ENCODE measurements around the gene LRRC23. TPM values are rescaled to one million over a fixed set of nuclear protein-coding genes. Genes with fewer than 3 reads are reported as not detected.
A peak's percentile ranks its signal among the peaks of the same experiment; 100 is the strongest.
"Not testable (repeated sequence)": the region's sequence is repeated elsewhere in the genome, so short reads cannot be mapped to it uniquely, and the experiment has no call there.

LRRC23 gene
- total RNA-seq, 2 experiments from 2014 or later: 5.7 to 6.1 TPM

- ChIA-PET CTCF (interaction anchor here (1.0 to 11.4 kb wide), 4 partner anchors 15 to 114 kb away, joined by 3 to 161 read pairs (median 12); partner anchors contain the start of genes CDCA3, MLF2 and USP5), POLR2A (interaction anchor here (0.7 to 11.4 kb wide), 26 partner anchors 9 to 424 kb away, joined by 3 to 312 read pairs (median 4); partner anchors contain the start of genes C12orf57, CDCA3, COPS7A and ENO2)
- H3K4me1 Mint-ChIP-seq: peaks cover 54% of the 10 kb centered on the region
- H3K27ac Mint-ChIP-seq: peak within 1 kb of the TSS; percentile 95
- no peaks in the 10 kb centered on the region for H3K27me3 Mint-ChIP-seq
- H3K4me3 Mint-ChIP-seq: peak within 1 kb of the TSS; percentile 97
- peaks cover 75% of the 10 kb centered on the region for H3K36me3 Mint-ChIP-seq (ENCODE audit: low read depth)
- H3K9me3 Mint-ChIP-seq: no peaks in the 10 kb centered on the region
- DNase-seq: peak; percentile 83
These were observed 37.0 kb upstream of the LRRC23 start, which contains the start of gene TPI1 for GRCh38 chr12:6867413-6868210. Gene TPI1 (plus strand): TSS chr12:6867531. CDS start chr12:6867567, 36 bp downstream.

DNA sequence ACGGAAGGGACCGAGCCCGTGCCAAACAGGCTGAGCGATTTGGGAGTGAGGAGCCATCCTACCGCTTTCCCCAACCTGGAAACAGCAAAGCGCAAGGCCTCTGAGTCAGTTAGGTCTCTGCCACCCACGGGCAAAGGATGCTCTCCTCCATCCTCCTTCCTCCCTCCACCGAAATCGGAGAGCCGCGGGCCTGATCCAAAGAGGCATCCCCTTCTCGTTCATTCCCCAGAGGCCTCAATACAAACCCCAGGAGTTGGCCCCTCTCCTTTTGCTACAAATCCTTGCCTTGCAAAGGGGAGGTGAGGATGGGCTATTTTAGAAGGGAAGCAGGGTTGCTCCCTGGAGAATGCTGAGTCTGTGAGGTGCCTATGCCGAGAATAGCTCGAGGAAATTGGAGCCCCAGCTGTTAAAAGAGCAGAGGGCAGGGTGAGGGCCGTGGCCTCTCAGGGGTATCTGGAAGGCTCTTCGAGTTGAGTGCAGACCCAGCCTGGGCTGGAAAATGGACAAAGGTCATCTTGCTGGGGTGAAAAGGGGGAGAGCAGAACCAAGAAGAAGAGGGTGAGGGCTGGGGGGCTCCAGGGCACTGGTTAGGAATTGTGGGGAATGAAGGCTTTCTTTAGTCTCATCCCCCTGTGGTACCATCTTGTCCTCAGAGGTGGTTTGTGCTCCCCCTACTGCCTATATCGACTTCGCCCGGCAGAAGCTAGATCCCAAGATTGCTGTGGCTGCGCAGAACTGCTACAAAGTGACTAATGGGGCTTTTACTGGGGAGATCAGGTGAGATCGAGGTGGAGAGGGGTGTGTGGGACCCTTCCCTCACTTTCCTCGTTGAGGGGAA lies 36.2 kb upstream of the LRRC23 start:
- CTCF ChIA-PET: interaction anchor here (1.3 to 11.4 kb wide), 12 partner anchors 16 to 187 kb away, joined by 3 to 161 read pairs (median 8); partner anchors contain the start of genes C12orf57, CD4, CDCA3 and RNU7-1
- peaks cover 76% of the 10 kb centered on the region for H3K36me3 Mint-ChIP-seq (ENCODE audit: low read depth)
- H3K27ac Mint-ChIP-seq: peak overlapping the region; percentile 90
- H3K27me3 Mint-ChIP-seq: no peaks in the 10 kb centered on the region
- POLR2A ChIA-PET: interaction anchor here (0.9 to 11.4 kb wide), 22 partner anchors 10 to 227 kb away, joined by 3 to 312 read pairs (median 6); partner anchors contain the start of genes C12orf57, CDCA3, COPS7A and ENO2
- H3K4me1 Mint-ChIP-seq: peaks cover 54% of the 10 kb centered on the region
- H3K9me3 Mint-ChIP-seq: no peaks in the 10 kb centered on the region
- peak overlapping the region; percentile 97 for H3K4me3 Mint-ChIP-seq
- DNase-seq: peak; percentile 22

GRCh38 chr12:6869049-6870021 lies 35.3 kb upstream of the LRRC23 start:
- Mint-ChIP-seq H3K27me3 (no peaks in the 10 kb centered on the region), H3K4me1 (peaks cover 58% of the 10 kb centered on the region)

GRCh38 chr12:6870304-6870703 lies 34.3 kb upstream of the LRRC23 start:
- peaks cover 64% of the 10 kb centered on the region for H3K4me1 Mint-ChIP-seq
- H3K4me3 Mint-ChIP-seq: peak overlapping the region; percentile 54
- CTCF ChIA-PET: interaction anchor here (1.0 to 11.4 kb wide), 9 partner anchors 18 to 146 kb away, joined by 3 to 161 read pairs (median 7); partner anchors contain the start of genes CDCA3 and USP5
- not testable (repeated sequence) for H3K27me3 Mint-ChIP-seq, H3K9me3 Mint-ChIP-seq, DNase-seq
- H3K27ac Mint-ChIP-seq: peak overlapping the region; percentile 90
- POLR2A ChIA-PET: interaction anchor here (1.7 to 11.4 kb wide), 7 partner anchors 12 to 90 kb away, joined by 7 to 312 read pairs (median 34); partner anchors contain the start of genes C12orf57, CD4, CDCA3 and RNU7-1
- peaks cover 65% of the 10 kb centered on the region for H3K36me3 Mint-ChIP-seq (ENCODE audit: low read depth)

More at GRCh38 chr12:6869049-6870021, 35.3 kb upstream of the LRRC23 start:
- POLR2A ChIA-PET: interaction anchor here (0.9 to 11.4 kb wide), 21 partner anchors 10 to 238 kb away, joined by 3 to 312 read pairs (median 5); partner anchors contain the start of genes C12orf57, CDCA3, LRRC23 and P3H3
- peak; percentile 88 for DNase-seq
- Mint-ChIP-seq H3K27ac (peak overlapping the region; percentile 90), H3K36me3 (ENCODE audit: low read depth) (peaks cover 72% of the 10 kb centered on the region), H3K4me3 (peak overlapping the region; percentile 97), H3K9me3 (no peaks in the 10 kb centered on the region)
- CTCF ChIA-PET: interaction anchor here (0.6 to 11.4 kb wide), 32 partner anchors 9 to 244 kb away, joined by 3 to 161 read pairs (median 5); partner anchors contain the start of genes C12orf57, C1RL, CD4 and CDCA3

DNA sequence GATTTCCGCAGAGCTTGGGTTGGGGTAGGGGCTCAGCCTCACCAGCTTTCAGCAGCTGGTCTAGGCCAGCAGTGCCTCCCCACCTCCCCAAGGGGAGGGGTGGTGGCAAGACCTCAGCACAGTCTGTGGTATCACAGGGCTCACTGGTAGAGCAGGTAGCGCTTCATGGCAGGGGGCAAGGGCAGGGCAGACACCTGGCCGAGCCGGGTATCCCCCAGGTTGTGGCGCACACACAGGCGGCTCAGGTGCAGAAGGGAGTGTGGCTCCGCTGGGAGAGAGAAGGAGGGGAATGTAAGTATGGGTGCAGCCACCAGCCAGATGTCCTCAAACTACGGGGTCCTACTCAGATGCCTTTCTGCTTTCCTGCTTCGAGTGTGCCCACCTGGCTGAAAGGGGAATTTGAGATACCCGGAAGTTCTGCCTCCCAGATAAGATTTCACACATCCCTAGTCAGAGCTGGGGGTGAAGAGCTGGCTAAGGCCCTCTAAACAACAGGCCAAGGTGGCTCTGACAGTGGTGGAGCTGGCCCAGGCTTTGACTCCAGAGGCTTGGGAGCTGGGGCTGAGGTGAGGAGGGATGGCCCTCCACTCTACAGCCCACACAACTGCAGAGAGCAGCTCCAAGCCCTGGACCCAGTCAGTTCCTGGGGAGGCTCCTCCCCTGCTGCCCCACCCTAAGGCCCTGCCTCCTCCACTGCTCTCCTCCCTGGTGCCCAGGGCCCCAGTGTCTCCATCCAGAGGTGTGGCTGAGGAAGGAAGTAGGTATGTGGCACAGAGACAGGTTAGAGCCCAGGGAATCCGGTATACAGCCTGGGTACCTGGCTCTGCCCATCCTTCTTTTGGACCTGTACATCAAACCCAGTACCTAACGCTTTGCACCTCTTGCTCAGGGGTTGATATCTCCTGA lies 33.3 kb upstream of the LRRC23 start:
- ChIA-PET CTCF (interaction anchor here (1.3 to 11.4 kb wide), 16 partner anchors 11 to 305 kb away, joined by 3 to 161 read pairs (median 13); partner anchors contain the start of genes C12orf57, CDCA3, LRRC23 and MLF2), POLR2A (interaction anchor here (0.7 to 11.4 kb wide), 21 partner anchors 13 to 339 kb away, joined by 3 to 312 read pairs (median 10); partner anchors contain the start of genes C12orf57, CD4, CDCA3 and COPS7A)
- peak; percentile 68 for DNase-seq
- Mint-ChIP-seq H3K9me3 (no peaks in the 10 kb centered on the region), H3K27me3 (no peaks in the 10 kb centered on the region), H3K4me3 (peak overlapping the region; percentile 93), H3K4me1 (peaks cover 68% of the 10 kb centered on the region), H3K36me3 (ENCODE audit: low read depth) (peaks cover 62% of the 10 kb centered on the region), H3K27ac (peak overlapping the region; percentile 90)

- peaks cover 62% of the 10 kb centered on the region for H3K36me3 Mint-ChIP-seq (ENCODE audit: low read depth)
- H3K9me3 Mint-ChIP-seq: no peaks in the 10 kb centered on the region
- peak overlapping the region; percentile 90 for H3K27ac Mint-ChIP-seq
- H3K4me1 Mint-ChIP-seq: peaks cover 64% of the 10 kb centered on the region
- ChIA-PET CTCF (interaction anchor here (0.7 to 11.4 kb wide), 44 partner anchors 10 to 337 kb away, joined by 3 to 161 read pairs (median 5); partner anchors contain the start of genes ATN1, C12orf57, C1RL and CD4), POLR2A (interaction anchor here (0.6 to 11.4 kb wide), 49 partner anchors 7 to 1063 kb away, joined by 3 to 312 read pairs (median 6); partner anchors contain the start of genes C12orf57, CD4, CDCA3 and COPS7A)
- no peaks in the 10 kb centered on the region for H3K27me3 Mint-ChIP-seq
- peak overlapping the region; percentile 93 for H3K4me3 Mint-ChIP-seq
- peak; percentile 89 for DNase-seq
These were observed 32.3 kb upstream of the LRRC23 start for GRCh38 chr12:6872073-6873048.

DNA sequence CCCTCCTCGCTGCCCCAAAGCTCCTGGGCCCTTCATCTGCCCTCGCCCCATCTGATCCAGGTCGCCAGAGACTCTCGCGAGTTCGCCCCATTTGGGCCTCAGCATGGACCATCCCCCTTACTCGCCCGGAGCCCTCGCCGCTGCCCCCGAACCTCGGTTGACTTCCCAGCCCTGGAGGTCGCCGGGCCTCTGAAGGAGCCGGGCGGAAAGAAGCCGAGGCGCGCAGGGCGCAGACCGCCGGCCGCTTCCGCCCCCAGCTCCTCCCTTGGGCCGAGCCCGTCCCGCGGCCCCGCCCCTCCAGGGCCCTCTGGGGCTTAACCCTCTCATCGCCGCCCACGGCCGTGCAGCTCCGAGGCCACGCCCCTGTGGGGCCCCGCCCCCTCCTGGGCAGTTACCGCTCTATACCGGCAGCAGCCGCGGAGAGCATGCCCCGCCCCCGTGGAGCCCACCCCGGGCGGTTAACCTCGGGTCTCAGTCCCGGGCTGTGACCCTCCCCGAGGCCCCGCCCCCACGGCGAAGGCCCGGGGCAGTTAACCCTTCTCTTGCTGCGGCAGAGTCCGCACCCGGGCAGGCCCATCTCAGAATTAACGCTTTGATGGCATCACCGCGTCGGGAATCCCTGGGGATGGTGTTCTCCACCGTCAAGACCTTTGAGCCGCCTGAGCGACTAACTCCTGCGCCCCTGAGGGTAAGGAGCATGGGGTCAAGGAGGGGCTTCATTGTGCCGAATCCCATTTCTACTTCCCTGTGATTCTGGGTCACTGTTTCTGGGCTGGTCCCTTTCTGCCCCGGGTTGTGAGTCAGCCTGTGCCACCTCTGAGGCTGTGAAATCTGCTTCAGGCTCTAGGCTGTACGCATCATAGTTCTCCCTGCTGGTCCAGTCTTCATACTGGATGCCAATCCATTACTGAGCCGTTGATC lies 31.3 kb upstream of the LRRC23 start, which contains the start of gene SPSB2:
Gene SPSB2 (minus strand): TSS at position 210 of the 921 bp plus-strand sequence. CDS start 402 bp downstream, outside the sequence.
- peak; percentile 99 for DNase-seq
- H3K4me1 Mint-ChIP-seq: peaks cover 61% of the 10 kb centered on the region
- POLR2A ChIA-PET: interaction anchor here (0.6 to 11.4 kb wide), 49 partner anchors 8 to 1063 kb away, joined by 3 to 312 read pairs (median 6); partner anchors contain the start of genes C12orf57, CD4, CDCA3 and COPS7A
- H3K27ac Mint-ChIP-seq: peak within 1 kb of the TSS; percentile 90
- no peaks in the 10 kb centered on the region for H3K9me3 Mint-ChIP-seq
- H3K27me3 Mint-ChIP-seq: no peaks in the 10 kb centered on the region
- CTCF ChIA-PET: interaction anchor here (0.7 to 11.4 kb wide), 43 partner anchors 9 to 338 kb away, joined by 3 to 161 read pairs (median 5); partner anchors contain the start of genes ATN1, C12orf57, C1RL and CD4
- peaks cover 58% of the 10 kb centered on the region for H3K36me3 Mint-ChIP-seq (ENCODE audit: low read depth)
- H3K4me3 Mint-ChIP-seq: peak within 1 kb of the TSS; percentile 93

DNA sequence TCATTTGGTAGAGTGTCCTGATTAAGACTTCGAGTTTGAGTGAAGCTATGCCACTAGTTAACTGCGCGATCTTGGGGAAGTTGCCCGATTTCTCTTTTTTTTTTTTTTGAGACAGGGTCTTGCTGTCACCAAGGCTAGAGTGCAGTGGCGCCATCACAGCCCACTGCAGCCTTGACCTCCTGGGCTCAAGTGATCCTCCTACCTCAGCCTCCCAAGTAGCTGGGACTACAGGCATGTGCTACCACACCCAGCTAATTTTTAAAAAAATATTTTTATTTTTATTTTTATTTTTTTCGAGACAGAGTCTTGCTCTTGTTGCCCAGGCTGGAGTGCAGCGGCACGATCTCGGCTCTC lies 30.6 kb upstream of the LRRC23 start:
- Mint-ChIP-seq H3K36me3 (ENCODE audit: low read depth) (peaks cover 53% of the 10 kb centered on the region), H3K4me3 (peak overlapping the region; percentile 93), H3K4me1 (peaks cover 55% of the 10 kb centered on the region), H3K27ac (peak overlapping the region; percentile 84)
- ChIA-PET CTCF (interaction anchor here (1.3 to 8.4 kb wide), 6 partner anchors 18 to 238 kb away, joined by 3 to 120 read pairs (median 14); partner anchors contain the start of genes CD4 and LRRC23), POLR2A (interaction anchor here (1.2 to 4.4 kb wide), 12 partner anchors 8 to 185 kb away, joined by 3 to 69 read pairs (median 8); partner anchors contain the start of genes C12orf57, LRRC23, MLF2 and RNU7-1)
- H3K27me3 Mint-ChIP-seq, DNase-seq, H3K9me3 Mint-ChIP-seq: not testable (repeated sequence)

Data from activated CD4-positive, alpha-beta memory T cell treated with anti-CD3 and anti-CD28 coated beads, Interleukin-2, amount 10 ng/mL, durations not matched to agents 7 days and 5 days (primary cell).